ENCODE measurements around the gene HMX1. TPM values are rescaled to one million over a fixed set of nuclear protein-coding genes. Genes with fewer than 3 reads are reported as not detected.

Gene HMX1
- total RNA-seq, 2 experiments from 2014 or later, result not detected

- intact Hi-C loops (cut with DNase I, micrococcal nuclease), result no loop called here
- Histone ChIP-seq H3K4me3 (ENCODE audit: low read length) (no peak overlapping the region), H3K27me3 (ENCODE audit: control insufficient read depth in 1 of 2, insufficient read depth in 2 of 2, low read length in 2 of 2) (peaks cover 7 to 28% of the 10 kb centered on the region in 2 experiments), H3K9me3 (ENCODE audit: control insufficient read depth in 1 of 2, insufficient read depth in 1 of 2, low read length in 2 of 2) (peaks cover 5 to 37% of the 10 kb centered on the region in 2 experiments), H3K27ac (ENCODE audit: low read depth in 1 of 2, low read length in 2 of 2) (no peak overlapping the region), H3K36me3 (ENCODE audit: insufficient read depth, low read length) (no peaks in the 10 kb centered on the region), H3K4me1 (ENCODE audit: insufficient read depth, low read length) (no peaks in the 10 kb centered on the region)
- ChIA-PET CTCF (no interaction called here), POLR2A (no interaction called here)
- ATAC-seq (ENCODE audit: poor library complexity), result no peak
- no peak for DNase-seq
- peaks cover 66% of the 10 kb centered on the region for H3K27me3 Mint-ChIP-seq
- no peak overlapping the region for H3K4me3 Mint-ChIP-seq
- no peaks in the 10 kb centered on the region for H3K9me3 Mint-ChIP-seq
- no peak for TF ChIP-seq CTCF (IDR thresholded peaks at IDR 0.05)
- H3K4me1 Mint-ChIP-seq (ENCODE audit: low read depth), result no peaks in the 10 kb centered on the region
- H3K27ac Mint-ChIP-seq, result no peak overlapping the region
- no peaks in the 10 kb centered on the region for H3K36me3 Mint-ChIP-seq (ENCODE audit: low read depth)
Measured at GRCh38 chr4:8882239-8882638, 10.6 kb upstream of the HMX1 start.

- intact Hi-C loops (cut with DNase I, micrococcal nuclease), result no loop called here
- POLR2A ChIA-PET, result no interaction called here
- ATAC-seq (ENCODE audit: poor library complexity) (no peak), DNase-seq (no peak)
- no peak overlapping the region for H3K27ac ChIP-seq (ENCODE audit: low read depth in 1 of 2, low read length in 2 of 2)
- H3K36me3 ChIP-seq (ENCODE audit: insufficient read depth, low read length), result no peaks in the 10 kb centered on the region
- H3K4me3 ChIP-seq (ENCODE audit: low read length), result no peak overlapping the region
- CTCF ChIA-PET, result no interaction called here
- no peaks in the 10 kb centered on the region for H3K4me1 ChIP-seq (ENCODE audit: insufficient read depth, low read length)
- peaks cover 14 to 33% of the 10 kb centered on the region in 2 experiments for H3K27me3 ChIP-seq (ENCODE audit: control insufficient read depth in 1 of 2, insufficient read depth in 2 of 2, low read length in 2 of 2)
- no peak for TF ChIP-seq CTCF (IDR thresholded peaks at IDR 0.05)
- Mint-ChIP-seq H3K27ac (no peak overlapping the region), H3K36me3 (ENCODE audit: low read depth) (no peaks in the 10 kb centered on the region), H3K4me3 (no peak overlapping the region), H3K9me3 (no peaks in the 10 kb centered on the region), H3K27me3 (peaks cover 68% of the 10 kb centered on the region), H3K4me1 (ENCODE audit: low read depth) (no peaks in the 10 kb centered on the region)
- H3K9me3 ChIP-seq (ENCODE audit: control insufficient read depth in 1 of 2, insufficient read depth in 1 of 2, low read length in 2 of 2), result peaks cover 0 to 32% of the 10 kb centered on the region in 2 experiments
Measured at GRCh38 chr4:8880851-8881250, 9.2 kb upstream of the HMX1 start.

- H3K36me3 Mint-ChIP-seq (ENCODE audit: low read depth), result no peaks in the 10 kb centered on the region
- ChIA-PET CTCF (no interaction called here), POLR2A (no interaction called here)
- Histone ChIP-seq H3K9me3 (ENCODE audit: control insufficient read depth in 1 of 2, insufficient read depth in 1 of 2, low read length in 2 of 2) (peaks cover 0 to 27% of the 10 kb centered on the region in 2 experiments), H3K36me3 (ENCODE audit: insufficient read depth, low read length) (no peaks in the 10 kb centered on the region), H3K4me1 (ENCODE audit: insufficient read depth, low read length) (no peaks in the 10 kb centered on the region), H3K27me3 (ENCODE audit: control insufficient read depth in 1 of 2, insufficient read depth in 2 of 2, low read length in 2 of 2) (peaks cover 27 to 35% of the 10 kb centered on the region in 2 experiments), H3K4me3 (ENCODE audit: low read length) (no peak overlapping the region), H3K27ac (ENCODE audit: low read depth in 1 of 2, low read length in 2 of 2) (no peak overlapping the region)
- no peaks in the 10 kb centered on the region for H3K9me3 Mint-ChIP-seq
- no peak for TF ChIP-seq CTCF (IDR thresholded peaks at IDR 0.05)
- H3K4me1 Mint-ChIP-seq (ENCODE audit: low read depth), result no peaks in the 10 kb centered on the region
- DNase-seq, result no peak
- H3K27ac Mint-ChIP-seq, result no peak overlapping the region
- ATAC-seq (ENCODE audit: poor library complexity), result no peak
- no peak overlapping the region for H3K4me3 Mint-ChIP-seq
- intact Hi-C loops (cut with DNase I, micrococcal nuclease), result no loop called here
- peaks cover 74% of the 10 kb centered on the region for H3K27me3 Mint-ChIP-seq
Measured at GRCh38 chr4:8879574-8879973, 7.9 kb upstream of the HMX1 start.
